Subcutaneous abdominal adipose tissue (tissue), 5 donors: ENCODE results near the gene RORC.
A peak's percentile ranks its signal among the peaks of the same experiment; 100 is the strongest.

Experiments
- H3K27ac ChIP-seq: one replicate; pipeline ENCODE4 v1.7.0; 2013; ENCODE audit warnings: low read depth, mild to moderate bottlenecking, inconsistent platforms, low read length, moderate library complexity
- H3K27me3 ChIP-seq, 5 donors: one replicate each; pipeline ENCODE4 v1.7.0; 2013; ENCODE audit warnings: low read length in 5 of 5, inconsistent platforms in 1 of 5; ENCODE audit not compliant: control insufficient read depth in 5 of 5, insufficient read depth in 4 of 5
- H3K36me3 ChIP-seq, 5 donors: one replicate each; pipeline ENCODE4 v1.7.0; 2013; ENCODE audit warnings: low read length in 5 of 5; ENCODE audit not compliant: control insufficient read depth in 5 of 5, insufficient read depth in 5 of 5
- H3K4me1 ChIP-seq, 5 donors: one replicate each; pipeline ENCODE4 v1.7.0; 2013; ENCODE audit warnings: low read length in 5 of 5, mild to moderate bottlenecking in 3 of 5, moderate library complexity in 1 of 5; ENCODE audit not compliant: control insufficient read depth in 5 of 5, insufficient read depth in 5 of 5
- H3K4me3 ChIP-seq, 5 donors: one replicate each; pipeline ENCODE4 v1.7.0; 2013; ENCODE audit warnings: low read length in 5 of 5, low read depth in 1 of 5
- H3K9ac ChIP-seq, 5 donors: one replicate each; pipeline ENCODE4 v1.7.0; 2013; ENCODE audit warnings: low read length in 5 of 5, mild to moderate bottlenecking in 4 of 5, moderate library complexity in 3 of 5
- H3K9me3 ChIP-seq, 5 donors: one replicate each; pipeline ENCODE4 v1.7.0; 2013; ENCODE audit warnings: low read length in 5 of 5; ENCODE audit not compliant: control insufficient read depth in 5 of 5
- donor health status: healthy.
- donor health status: healthy.
- donor health status: healthy.
- donor health status: healthy.
- donor health status: healthy.

Gene RORC

GRCh38 chr1:151839457-151840403, 8.1 kb upstream of the RORC start, which contains the start of gene C2CD4D:
C2CD4D (minus strand) TSS chr1:151839820; CDS start chr1:151838989, 831 bp downstream.
- Histone ChIP-seq H3K4me1 (peaks cover 0 to 27% (median 16%) of the 10 kb centered on the region in 5 donors), H3K27ac (no peak within 1 kb of the TSS), H3K27me3 (peaks cover 3 to 24% (median 22%) of the 10 kb centered on the region in 5 donors), H3K9me3 (no peaks in the 10 kb centered on the region), H3K9ac (peak within 1 kb of the TSS in 1 of 5 donors; percentile 7), H3K4me3 (peak within 1 kb of the TSS; percentile 31 to 57 (median 45)), H3K36me3 (no peaks in the 10 kb centered on the region)

DNA sequence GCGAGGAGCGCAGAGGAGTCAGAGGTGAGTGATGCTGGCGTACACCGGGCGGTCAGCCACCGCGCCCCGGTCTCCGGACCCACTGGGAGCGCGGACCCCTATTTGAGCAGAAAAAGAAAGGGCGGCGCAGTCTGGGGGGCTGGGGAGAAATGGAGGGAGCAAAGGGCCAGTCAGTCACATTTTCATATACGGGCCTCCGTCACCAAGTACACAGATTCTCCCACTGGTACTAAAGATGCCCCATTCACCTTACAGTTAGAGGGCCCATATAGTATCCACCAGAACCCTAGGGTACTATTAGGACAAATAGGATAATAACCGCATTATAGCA, 7.4 kb upstream of the RORC start:
- no peak overlapping the region for H3K27ac ChIP-seq
- peaks cover 3 to 24% (median 22%) of the 10 kb centered on the region in 5 donors for H3K27me3 ChIP-seq
- H3K9ac ChIP-seq: peak overlapping the region in 1 of 5 donors; percentile 7
- no peaks in the 10 kb centered on the region for H3K9me3 ChIP-seq
- H3K36me3 ChIP-seq: no peaks in the 10 kb centered on the region
- H3K4me3 ChIP-seq: peak overlapping the region in 4 of 5 donors; percentile 42 to 57 (median 50)
- peaks cover 0 to 27% (median 16%) of the 10 kb centered on the region in 5 donors for H3K4me1 ChIP-seq

- H3K9me3 ChIP-seq: no peaks in the 10 kb centered on the region
- peaks cover 0 to 27% (median 16%) of the 10 kb centered on the region in 5 donors for H3K4me1 ChIP-seq
- peak overlapping the region in 4 of 5 donors; percentile 42 to 57 (median 50) for H3K4me3 ChIP-seq
- no peak overlapping the region for H3K27ac ChIP-seq
- peak overlapping the region in 1 of 5 donors; percentile 7 for H3K9ac ChIP-seq
- peaks cover 3 to 24% (median 22%) of the 10 kb centered on the region in 5 donors for H3K27me3 ChIP-seq
- no peaks in the 10 kb centered on the region for H3K36me3 ChIP-seq
These were observed 6.8 kb upstream of the RORC start for GRCh38 chr1:151838222-151839081.

DNA sequence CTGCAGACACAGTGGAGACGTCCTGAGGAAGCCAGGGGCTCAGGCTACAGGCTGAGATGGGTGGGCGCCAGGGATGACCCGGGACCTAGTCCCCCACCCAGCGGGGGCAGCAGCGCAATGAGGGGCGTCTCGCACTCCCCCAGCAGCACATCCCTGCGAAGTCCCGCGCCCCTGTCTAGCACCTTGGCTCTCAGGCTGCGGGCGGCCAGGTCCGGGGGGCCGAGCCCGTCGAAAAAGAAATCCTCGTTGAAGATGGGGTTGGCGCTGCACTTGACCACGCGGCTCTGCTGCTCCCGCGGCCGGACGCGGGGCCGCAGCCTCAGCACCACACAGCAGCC, 6.3 kb upstream of the RORC start:
- Histone ChIP-seq H3K27me3 (peaks cover 3 to 24% (median 22%) of the 10 kb centered on the region in 5 donors), H3K4me1 (peaks cover 0 to 28% (median 18%) of the 10 kb centered on the region in 5 donors), H3K36me3 (no peaks in the 10 kb centered on the region), H3K4me3 (peak overlapping the region in 2 of 5 donors; percentile 45 to 57), H3K9me3 (no peaks in the 10 kb centered on the region), H3K27ac (no peak overlapping the region), H3K9ac (no peak overlapping the region)

DNA sequence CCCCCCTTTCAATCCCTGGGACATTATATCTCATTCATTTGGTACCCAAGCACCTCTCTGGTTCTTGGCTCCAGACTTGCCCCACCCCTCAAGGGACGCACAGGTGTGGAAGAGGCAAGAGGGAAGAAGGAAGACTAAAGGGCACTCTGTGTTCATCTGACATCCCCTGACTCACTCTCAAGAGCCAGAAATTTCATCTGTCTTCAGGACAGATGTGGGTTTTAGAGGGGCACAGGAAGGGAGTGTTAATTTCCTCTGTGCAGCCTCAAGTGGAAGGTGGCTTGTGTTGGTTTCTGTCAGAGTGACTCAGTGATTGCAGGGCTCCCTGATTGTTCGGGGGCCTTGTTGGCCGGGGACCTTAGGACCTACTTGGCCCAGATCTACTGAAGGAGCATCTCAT, 5.6 kb upstream of the RORC start:
- Histone ChIP-seq H3K36me3 (no peaks in the 10 kb centered on the region), H3K4me1 (peaks cover 0 to 35% (median 24%) of the 10 kb centered on the region in 5 donors), H3K27ac (no peak overlapping the region), H3K9me3 (no peaks in the 10 kb centered on the region), H3K4me3 (no peak overlapping the region), H3K9ac (no peak overlapping the region), H3K27me3 (peaks cover 3 to 24% (median 22%) of the 10 kb centered on the region in 5 donors)

DNA sequence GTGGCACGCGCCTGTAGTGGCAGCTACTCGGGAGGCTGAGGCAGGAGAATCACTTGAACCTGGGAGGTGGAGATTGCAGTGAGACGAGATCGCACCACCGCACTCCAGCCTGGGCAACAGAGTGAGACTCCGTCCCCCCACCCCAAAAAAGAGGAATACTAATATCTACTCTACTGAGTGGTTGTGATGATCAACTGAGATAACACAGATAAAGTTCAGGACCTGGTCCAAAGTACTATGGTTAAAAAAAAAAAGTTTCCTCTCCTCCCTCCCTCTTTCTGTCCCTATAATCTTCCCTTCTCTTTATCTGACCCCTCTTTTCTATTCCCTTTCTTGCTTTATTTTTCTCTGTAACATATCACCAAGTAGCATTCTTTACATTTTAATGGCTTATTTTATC, 4.0 kb upstream of the RORC start:
- peaks cover 3 to 24% (median 22%) of the 10 kb centered on the region in 5 donors for H3K27me3 ChIP-seq
- peaks cover 0 to 47% (median 38%) of the 10 kb centered on the region in 5 donors for H3K4me1 ChIP-seq
- no peak overlapping the region for H3K27ac ChIP-seq
- H3K4me3 ChIP-seq: no peak overlapping the region
- no peak overlapping the region for H3K9ac ChIP-seq
- H3K9me3 ChIP-seq: no peaks in the 10 kb centered on the region
- no peaks in the 10 kb centered on the region for H3K36me3 ChIP-seq

DNA sequence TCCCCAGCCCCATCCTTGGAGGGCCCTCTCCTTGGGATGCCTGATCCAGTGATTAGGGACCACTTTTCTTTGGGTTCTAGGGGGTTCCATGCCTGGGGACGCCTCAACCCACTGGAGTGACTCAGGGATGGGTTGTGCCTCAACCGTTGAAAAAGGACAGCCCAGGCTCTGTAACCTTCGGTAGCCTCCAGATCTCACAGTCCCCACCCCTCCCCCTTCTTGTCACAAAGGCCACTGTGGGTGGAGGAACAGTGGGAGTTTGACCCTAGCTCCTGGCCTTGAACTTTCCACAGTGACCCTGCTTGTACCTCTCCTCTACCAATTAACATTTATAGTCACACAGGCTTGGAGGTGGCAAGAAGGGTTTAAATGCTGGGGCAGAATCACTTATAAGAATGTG, 2.6 kb upstream of the RORC start:
- Histone ChIP-seq H3K27me3 (peaks cover 0 to 17% (median 12%) of the 10 kb centered on the region in 5 donors), H3K36me3 (no peaks in the 10 kb centered on the region), H3K9me3 (no peaks in the 10 kb centered on the region), H3K9ac (no peak overlapping the region), H3K27ac (no peak overlapping the region), H3K4me1 (peaks cover 0 to 45% (median 33%) of the 10 kb centered on the region in 5 donors), H3K4me3 (no peak overlapping the region)

- Histone ChIP-seq H3K4me3 (no peak overlapping the region), H3K9me3 (no peaks in the 10 kb centered on the region), H3K4me1 (peaks cover 0 to 46% (median 30%) of the 10 kb centered on the region in 5 donors), H3K27ac (no peak overlapping the region), H3K9ac (no peak overlapping the region), H3K27me3 (peaks cover 0 to 13% (median 5%) of the 10 kb centered on the region in 5 donors), H3K36me3 (no peaks in the 10 kb centered on the region)
These were observed 1.7 kb upstream of the RORC start for GRCh38 chr1:151833172-151833900.

GRCh38 chr1:151832318-151832980, 847 bp upstream of the RORC start:
- no peak overlapping the region for H3K27ac ChIP-seq
- H3K4me3 ChIP-seq: peak overlapping the region in 1 of 5 donors; percentile 34
- H3K4me1 ChIP-seq: peaks cover 0 to 51% (median 34%) of the 10 kb centered on the region in 5 donors
- H3K9me3 ChIP-seq: no peaks in the 10 kb centered on the region
- peaks cover 0 to 7% (median 4%) of the 10 kb centered on the region in 5 donors for H3K27me3 ChIP-seq
- H3K36me3 ChIP-seq: no peaks in the 10 kb centered on the region
- H3K9ac ChIP-seq: peak overlapping the region in 1 of 5 donors; percentile 5
